RWPE2 (cell line): ENCODE data around the gene TM9SF4.
"Not testable (repeated sequence)": the region's sequence is repeated elsewhere in the genome, so short reads cannot be mapped to it uniquely, and the experiment has no call there.

ENCODE experiments used
- ATAC-seq: fragments of 200-7000 bp; cut with Tn5 transposase; 3 replicates; pipeline ENCODE4 v1.9.1; 2021; ENCODE audit warnings: low read depth
- DNase-seq: peaks from one replicate; pipeline ENCODE4 v3.0.0-alpha.2; 2020; ENCODE audit warnings: low spot score
- H3K27ac ChIP-seq: fragments of 450-650 bp; 2 replicates; pipeline ENCODE4 v1.5.1; 2017; ENCODE audit warnings: mild to moderate bottlenecking; ENCODE audit not compliant: poor library complexity, severe bottlenecking
- H3K27me3 ChIP-seq: fragments of 250-450 bp; sonication (Bioruptor Pico); 2 replicates; pipeline ENCODE4 v1.5.1; 2021; ENCODE audit warnings: mild to moderate bottlenecking, moderate library complexity; ENCODE audit not compliant: insufficient read depth, poor library complexity, severe bottlenecking
- H3K36me3 ChIP-seq: fragments of 250-450 bp; sonication (Bioruptor Pico); 2 replicates; pipeline ENCODE4 v1.5.1; 2020; ENCODE audit warnings: low read depth, mild to moderate bottlenecking, moderate library complexity
- H3K4me1 ChIP-seq: fragments of 250-450 bp; sonication (Bioruptor Pico); 2 replicates; pipeline ENCODE4 v1.5.1; 2021; ENCODE audit warnings: mild to moderate bottlenecking, moderate library complexity; ENCODE audit not compliant: insufficient read depth, poor library complexity, severe bottlenecking
- H3K4me3 ChIP-seq: fragments of 250-450 bp; sonication (Bioruptor Pico); 2 replicates; pipeline ENCODE4 v1.5.1; 2021; ENCODE audit warnings: mild to moderate bottlenecking, moderate library complexity; ENCODE audit not compliant: severe bottlenecking
- H3K9me3 ChIP-seq: fragments of 250-450 bp; sonication (Bioruptor Pico); 2 replicates; pipeline ENCODE4 v1.5.1; 2021; ENCODE audit warnings: mild to moderate bottlenecking, moderate library complexity; ENCODE audit not compliant: severe bottlenecking
- CTCF ChIP-seq: fragments of 450-650 bp; IDR thresholded peaks from one replicate; pipeline ENCODE4 v1.5.1; 2017; ENCODE audit warnings: mild to moderate bottlenecking, moderate library complexity; ENCODE audit not compliant: poor library complexity, severe bottlenecking

The TM9SF4 gene

GRCh38 chr20:32190616-32191415, 81.3 kb downstream of the TM9SF4 start:
- no peak for TF ChIP-seq CTCF
- H3K27me3 ChIP-seq = no peaks in the 10 kb centered on the region
- DNase-seq (peak; percentile 62), ATAC-seq (peak; percentile 12)
- H3K36me3 ChIP-seq = peaks cover 10% of the 10 kb centered on the region
- H3K27ac ChIP-seq = no peak overlapping the region
- H3K4me1 ChIP-seq = peaks cover 3% of the 10 kb centered on the region
- no peaks in the 10 kb centered on the region for H3K9me3 ChIP-seq
- H3K4me3 ChIP-seq = no peak overlapping the region

- Histone ChIP-seq H3K27me3 (no peaks in the 10 kb centered on the region), H3K9me3 (no peaks in the 10 kb centered on the region), H3K4me3 (no peak overlapping the region), H3K27ac (no peak overlapping the region), H3K4me1 (peaks cover 3% of the 10 kb centered on the region), H3K36me3 (peaks cover 16% of the 10 kb centered on the region)
- TF ChIP-seq CTCF = no peak
- DNase-seq (peak; percentile 61), ATAC-seq (peak; percentile 5)
These were observed 81.9 kb downstream of the TM9SF4 start for GRCh38 chr20:32191422-32191821.

- H3K36me3 ChIP-seq = peaks cover 17% of the 10 kb centered on the region
- TF ChIP-seq CTCF = no peak
- no peaks in the 10 kb centered on the region for H3K9me3 ChIP-seq
- H3K27ac ChIP-seq = no peak overlapping the region
- H3K27me3 ChIP-seq = no peaks in the 10 kb centered on the region
- DNase-seq (peak; percentile 27), ATAC-seq (0 out of 3 replicates have a peak, but pooled peaks have one; percentile 1)
- H3K4me1 ChIP-seq = peaks cover 3% of the 10 kb centered on the region
- no peak overlapping the region for H3K4me3 ChIP-seq
These were observed 82.4 kb downstream of the TM9SF4 start for GRCh38 chr20:32191873-32192272.

GRCh38 chr20:32192698-32193097, 83.2 kb downstream of the TM9SF4 start:
- Histone ChIP-seq H3K9me3 (no peaks in the 10 kb centered on the region), H3K4me1 (peaks cover 3% of the 10 kb centered on the region), H3K36me3 (peaks cover 26% of the 10 kb centered on the region), H3K4me3 (no peak overlapping the region), H3K27ac (no peak overlapping the region), H3K27me3 (no peaks in the 10 kb centered on the region)
- TF ChIP-seq CTCF = no peak
- DNase-seq = no peak
- no peak for ATAC-seq

- H3K27ac ChIP-seq, H3K4me3 ChIP-seq, H3K27me3 ChIP-seq, H3K9me3 ChIP-seq, H3K4me1 ChIP-seq, ATAC-seq: not testable (repeated sequence)
- peak; percentile 55 for DNase-seq
- peaks cover 32% of the 10 kb centered on the region for H3K36me3 ChIP-seq
These were observed 83.8 kb downstream of the TM9SF4 start for GRCh38 chr20:32193336-32193735.
